Lung (tissue), 12 donors: ENCODE measurements around the gene PRMT7. TPM values are rescaled to one million over a fixed set of nuclear protein-coding genes. Genes with fewer than 3 reads are reported as not detected.

Source experiments
- ATAC-seq: fragments of 200-7000 bp; cut with Tn5 transposase; one replicate; pipeline ENCODE4 v1.9.1; 2020; ENCODE audit warnings: moderate number of reproducible peaks; ENCODE audit not compliant: insufficient read depth, low FRiP score
- DNase-seq, 3 donors: peaks; one replicate each; pipeline ENCODE4 v3.0.0-alpha.2; 2013 to 2017
- H3K27ac ChIP-seq, 2 donors: one replicate each; pipeline ENCODE4 v1.5.1; 2013; ENCODE audit warnings: mild to moderate bottlenecking in 2 of 2, moderate library complexity in 2 of 2, control low read depth in 1 of 2, inconsistent platforms in 1 of 2, low read depth in 1 of 2, low read length in 1 of 2
- H3K27me3 ChIP-seq, 3 donors: one replicate each; pipeline ENCODE4 v1.5.1; 2013; ENCODE audit warnings: low read length in 2 of 3; ENCODE audit not compliant: control insufficient read depth in 3 of 3, insufficient read depth in 3 of 3
- H3K36me3 ChIP-seq, 4 donors: one replicate each; pipeline ENCODE4 v1.5.1; 2013; ENCODE audit warnings: low read length in 4 of 4, mild to moderate bottlenecking in 1 of 4, moderate library complexity in 1 of 4; ENCODE audit not compliant: control insufficient read depth in 4 of 4, insufficient read depth in 4 of 4
- H3K4me1 ChIP-seq, 5 donors: one replicate each; pipeline ENCODE4 v1.5.1; 2013; ENCODE audit warnings: low read length in 5 of 5, mild to moderate bottlenecking in 2 of 5, moderate library complexity in 1 of 5; ENCODE audit not compliant: control insufficient read depth in 5 of 5, insufficient read depth in 5 of 5
- H3K4me3 ChIP-seq: one replicate; pipeline ENCODE4 v1.5.1; 2013; ENCODE audit warnings: mild to moderate bottlenecking, control low read depth, moderate library complexity
- H3K9ac ChIP-seq, 2 donors: one replicate each; pipeline ENCODE4 v1.5.1; 2013; ENCODE audit warnings: low read length in 2 of 2, control low read depth in 1 of 2; ENCODE audit not compliant: insufficient read depth in 1 of 2
- H3K9me3 ChIP-seq, 4 donors: one replicate each; pipeline ENCODE4 v1.5.1; 2013; ENCODE audit warnings: low read length in 3 of 4, mild to moderate bottlenecking in 1 of 4, moderate library complexity in 1 of 4; ENCODE audit not compliant: control insufficient read depth in 4 of 4, insufficient read depth in 3 of 4
- WGBS, 2 donors: extraction: QIAGEN DNeasy Blood & Tissue Kit; methylation state at CpG; one replicate each; pipeline ENCODE4 v1.1.7; 2013; 5-methylcytosine and 5-hydroxymethylcytosine counted together
- polyA plus RNA-seq, 2 donors: library from polyadenylated mRNA; stranded (reverse); fragments of 200-250 nt; gene quantifications; one replicate each; pipeline ENCODE4 v1.2.1, GENCODE V29; 2013
- total RNA-seq, 2 donors: library from RNA; depleted of rRNA in 1 of 2; stranded (reverse); fragments of >200 nt in 1 of 2; gene quantifications; one replicate each; pipeline ENCODE4 v1.2.1, GENCODE V29; 2014 to 2021
- TF ChIP-seq, protein P1 (sequence below): IDR thresholded peaks from 2 replicates; pipeline ENCODE4 v1.5.1; 2012; ENCODE audit warnings: mild to moderate bottlenecking; ENCODE audit errors: control extremely low read depth, extremely low read depth
- donor health status: control.
- donor health status: control.
- donor health status: Bipolar disorder and iron deficiency.
- donor health status: healthy.
- donor health status: DM: yes; HTN: yes; CAD: no.

PRMT7 gene
- total and polyA plus RNA-seq, 4 donors: 20.3 to 55.5 (median 38.4) TPM

DNA sequence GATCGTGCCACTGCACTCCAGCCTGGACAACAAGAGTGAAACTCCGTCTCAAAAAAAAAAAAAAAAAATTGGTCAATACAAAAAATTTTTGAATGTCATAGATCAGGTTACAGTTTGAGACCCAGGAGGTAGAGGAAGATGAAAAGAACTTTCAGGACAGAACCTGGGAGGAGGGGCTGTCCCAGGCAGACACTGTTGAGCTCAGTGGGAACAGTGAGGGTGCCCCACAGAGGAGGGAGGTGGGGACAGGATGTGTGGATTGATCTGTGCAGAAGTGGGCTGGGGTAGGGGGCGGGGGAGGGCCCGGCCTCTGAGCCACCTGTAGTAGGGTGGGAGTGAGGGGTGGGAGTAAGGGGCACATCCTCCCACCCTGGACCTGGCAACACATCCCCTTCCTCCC is 58.3 kb downstream of the PRMT7 start:
- DNase-seq (no peak), ATAC-seq (no peak)
- H3K9ac ChIP-seq: no peak overlapping the region
- WGBS, 2 donors: 48 to 63% methylated on average over 4 of the region's 4 CpGs
- TF ChIP-seq, protein P1, sequence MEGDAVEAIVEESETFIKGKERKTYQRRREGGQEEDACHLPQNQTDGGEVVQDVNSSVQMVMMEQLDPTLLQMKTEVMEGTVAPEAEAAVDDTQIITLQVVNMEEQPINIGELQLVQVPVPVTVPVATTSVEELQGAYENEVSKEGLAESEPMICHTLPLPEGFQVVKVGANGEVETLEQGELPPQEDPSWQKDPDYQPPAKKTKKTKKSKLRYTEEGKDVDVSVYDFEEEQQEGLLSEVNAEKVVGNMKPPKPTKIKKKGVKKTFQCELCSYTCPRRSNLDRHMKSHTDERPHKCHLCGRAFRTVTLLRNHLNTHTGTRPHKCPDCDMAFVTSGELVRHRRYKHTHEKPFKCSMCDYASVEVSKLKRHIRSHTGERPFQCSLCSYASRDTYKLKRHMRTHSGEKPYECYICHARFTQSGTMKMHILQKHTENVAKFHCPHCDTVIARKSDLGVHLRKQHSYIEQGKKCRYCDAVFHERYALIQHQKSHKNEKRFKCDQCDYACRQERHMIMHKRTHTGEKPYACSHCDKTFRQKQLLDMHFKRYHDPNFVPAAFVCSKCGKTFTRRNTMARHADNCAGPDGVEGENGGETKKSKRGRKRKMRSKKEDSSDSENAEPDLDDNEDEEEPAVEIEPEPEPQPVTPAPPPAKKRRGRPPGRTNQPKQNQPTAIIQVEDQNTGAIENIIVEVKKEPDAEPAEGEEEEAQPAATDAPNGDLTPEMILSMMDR: no peak
- H3K27ac ChIP-seq: no peak overlapping the region
- H3K36me3 ChIP-seq: no peaks in the 10 kb centered on the region
- no peaks in the 10 kb centered on the region for H3K27me3 ChIP-seq
- no peaks in the 10 kb centered on the region for H3K9me3 ChIP-seq
- no peak overlapping the region for H3K4me3 ChIP-seq
- H3K4me1 ChIP-seq: peaks cover 0 to 3% (median 0%) of the 10 kb centered on the region in 5 donors

DNA sequence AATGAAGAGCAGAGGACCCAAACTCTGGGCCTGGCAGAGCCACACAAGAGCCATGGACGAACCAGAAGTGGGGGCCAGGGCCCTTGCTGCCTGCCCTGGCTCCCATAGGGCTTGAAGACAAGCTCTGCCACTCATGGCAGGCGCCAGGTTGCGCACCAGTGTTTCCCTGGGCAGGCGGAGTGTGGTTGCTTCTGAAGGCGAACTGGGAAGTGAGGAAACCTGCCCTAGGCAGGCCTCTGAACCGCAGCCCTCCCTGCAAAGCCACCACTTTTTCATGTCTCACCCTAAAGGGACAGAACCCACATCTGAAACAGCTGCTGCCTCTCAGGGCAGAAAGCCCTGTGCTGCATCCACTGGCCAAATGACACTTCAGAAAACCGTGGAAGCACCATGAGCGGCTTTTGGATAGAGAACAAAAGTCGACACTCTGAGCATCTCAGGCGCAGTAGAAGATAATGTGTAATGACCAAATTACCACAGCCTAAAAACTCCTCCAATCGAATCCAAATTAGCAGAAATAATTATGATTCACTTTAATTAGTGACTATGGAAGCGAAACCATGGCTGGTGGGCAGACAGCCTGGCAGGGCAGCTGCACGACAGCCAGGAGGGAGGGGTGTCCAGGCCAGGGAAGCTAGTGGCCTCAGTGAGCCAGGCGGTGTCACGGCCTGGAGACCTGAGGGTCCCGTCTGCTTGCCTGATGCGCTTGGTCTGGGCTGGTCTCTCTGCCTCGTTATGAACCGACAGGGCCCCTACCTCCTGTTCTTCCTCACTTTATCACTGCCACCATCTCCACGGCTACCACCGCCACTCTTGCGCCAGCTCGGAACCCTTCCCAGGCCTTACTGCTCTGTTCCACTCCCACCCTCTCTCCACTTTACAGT is 59.1 kb downstream of the PRMT7 start:
- no peak for DNase-seq
- H3K27me3 ChIP-seq: no peaks in the 10 kb centered on the region
- no peaks in the 10 kb centered on the region for H3K9me3 ChIP-seq
- no peaks in the 10 kb centered on the region for H3K36me3 ChIP-seq
- TF ChIP-seq, protein P1: no peak
- 43 to 69% methylated on average over 23 of the region's 23 CpGs for WGBS, 2 donors
- no peak overlapping the region for H3K9ac ChIP-seq
- H3K27ac ChIP-seq: no peak overlapping the region
- ATAC-seq: no peak
- no peak overlapping the region for H3K4me3 ChIP-seq
- no peaks in the 10 kb centered on the region for H3K4me1 ChIP-seq

DNA sequence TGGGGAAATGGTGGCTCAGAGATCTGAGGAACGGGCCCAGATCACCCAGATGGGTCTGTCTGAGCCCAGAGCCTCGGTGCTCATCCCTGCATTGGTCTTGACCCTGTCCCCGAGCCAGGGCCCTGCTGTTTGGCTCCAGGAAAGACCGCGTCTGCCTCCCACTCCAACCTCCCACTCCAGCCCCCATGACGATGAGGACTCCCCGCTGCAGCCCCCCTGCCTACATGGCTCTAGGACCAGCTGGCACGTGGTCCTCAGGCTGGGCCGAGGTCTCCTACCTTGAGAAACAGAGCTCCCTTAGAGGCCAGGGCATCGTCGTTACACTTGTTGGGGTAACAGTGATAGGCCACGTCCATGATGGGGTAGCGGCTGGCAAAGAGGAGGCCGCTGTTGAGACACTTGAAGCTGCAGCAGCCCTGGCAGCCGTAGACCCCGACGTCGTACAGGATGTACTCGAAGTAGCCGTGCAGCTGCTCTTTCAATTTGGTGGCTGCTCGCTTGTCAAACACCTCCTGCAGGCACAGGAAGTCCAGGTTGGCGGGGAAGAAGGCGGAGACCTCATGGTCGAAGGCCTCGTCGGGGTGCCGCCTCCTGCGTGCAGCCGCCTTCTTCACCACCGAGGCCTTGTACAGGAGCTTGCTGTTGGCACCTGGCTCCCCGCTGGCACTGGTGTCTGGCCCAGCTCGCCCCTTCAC is 59.9 kb downstream of the PRMT7 start:
- Histone ChIP-seq H3K4me1 (no peaks in the 10 kb centered on the region), H3K4me3 (no peak overlapping the region), H3K27ac (no peak overlapping the region), H3K27me3 (no peaks in the 10 kb centered on the region), H3K9me3 (no peaks in the 10 kb centered on the region), H3K36me3 (no peaks in the 10 kb centered on the region), H3K9ac (no peak overlapping the region)
- no peak for DNase-seq
- TF ChIP-seq, protein P1: no peak
- 75 to 81% methylated on average over 32 of the region's 32 CpGs for WGBS, 2 donors
- no peak for ATAC-seq
